OCI-LY7 (cell line): ENCODE results near the gene SND1. TPM values are rescaled to one million over a fixed set of nuclear protein-coding genes. Genes with fewer than 3 reads are reported as not detected.

Experiments used
- BruUV-seq: library from RNA; stranded (reverse); fragments of 400-500 nt; replicated peaks from 2 replicates; lab custom pipeline; 2021; lab: Mats Ljungman, UMichigan
- CTCF ChIA-PET: fragments of 300-600 bp; sonication (Branson Sonifier 250); formaldehyde crosslinking; loops from one replicate; lab custom pipeline; 2022; ENCODE audit warnings: antibody characterized with exemption; ENCODE audit not compliant: unreplicated experiment; lab: Charles Lee
- POLR2A ChIA-PET: fragments of 300-600 bp; sonication (Branson Sonifier 250); formaldehyde crosslinking; loops from one replicate; lab custom pipeline; 2022; ENCODE audit warnings: antibody characterized with exemption; lab: Charles Lee
- DNase-seq: peaks from one replicate; pipeline ENCODE4 v3.0.0-alpha.2; 2015; ENCODE audit warnings: low spot score
- H2AFZ ChIP-seq: fragments of 200-600 bp; sonication (generic), shearing (Covaris generic); 2 replicates; pipeline ENCODE4 v1.6.1; 2014; ENCODE audit warnings: mild to moderate bottlenecking, antibody characterized with exemption, low read length, moderate library complexity
- H3K27ac ChIP-seq: fragments of 200-600 bp; sonication (generic); 2 replicates; pipeline ENCODE4 v1.5.1; 2014; ENCODE audit warnings: mixed run types, low read depth, mild to moderate bottlenecking, moderate library complexity, low read length, inconsistent platforms; ENCODE audit not compliant: poor library complexity, severe bottlenecking
- H3K36me3 ChIP-seq: fragments of 200-600 bp; sonication (generic); 2 replicates; pipeline ENCODE4 v1.6.1; 2014; ENCODE audit warnings: mild to moderate bottlenecking, antibody characterized with exemption, low read length, moderate library complexity, mixed read lengths; ENCODE audit not compliant: insufficient read depth
- H3K4me1 ChIP-seq: fragments of 200-600 bp; sonication (generic); 2 replicates; pipeline ENCODE4 v1.5.1; 2014; ENCODE audit warnings: mild to moderate bottlenecking, low read length; ENCODE audit not compliant: insufficient read depth, poor library complexity, severe bottlenecking
- H3K4me2 ChIP-seq: fragments of 200-600 bp; sonication (generic); 2 replicates; pipeline ENCODE4 v1.6.1; 2014; ENCODE audit warnings: mild to moderate bottlenecking, low read length
- H3K4me3 ChIP-seq: fragments of 200-600 bp; sonication (generic); 2 replicates; pipeline ENCODE4 v1.5.1; 2014; ENCODE audit warnings: mild to moderate bottlenecking, low read depth, low read length; ENCODE audit not compliant: poor library complexity, severe bottlenecking
- H3K79me2 ChIP-seq: fragments of 200-600 bp; sonication (generic); 2 replicates; pipeline ENCODE4 v1.6.1; 2016; ENCODE audit warnings: low read depth, mild to moderate bottlenecking, low read length, moderate library complexity, mixed read lengths; ENCODE audit not compliant: insufficient read depth
- H3K9me2 ChIP-seq: fragments of 200-600 bp; sonication (generic); 2 replicates; pipeline ENCODE4 v1.6.1; 2016; ENCODE audit warnings: mild to moderate bottlenecking, low read length, mixed read lengths; ENCODE audit not compliant: insufficient read depth
- H3K9me3 ChIP-seq: fragments of 200-600 bp; sonication (generic); 2 replicates; pipeline ENCODE4 v1.6.1; 2014; ENCODE audit warnings: mild to moderate bottlenecking, mixed run types, low read length, mixed read lengths
- H4K20me1 ChIP-seq: fragments of 200-600 bp; sonication (generic); 2 replicates; pipeline ENCODE4 v1.6.1; 2014; ENCODE audit warnings: mild to moderate bottlenecking, antibody characterized with exemption, low read length, moderate library complexity, mixed read lengths; ENCODE audit not compliant: insufficient read depth
- EZH2phosphoT487 ChIP-seq: fragments of 200-600 bp; sonication (generic); IDR thresholded peaks from 2 replicates; pipeline ENCODE4 v1.6.1; 2018; ENCODE audit warnings: low read depth, borderline replicate concordance, mild to moderate bottlenecking, mixed run types, antibody characterized with exemption, low read length, moderate library complexity, mixed read lengths
- intact Hi-C: fragments of 100-400 bp; cut with micrococcal nuclease; formaldehyde crosslinking; loops from one replicate; pipeline ENCODE4 v1.10.0; 2022; ENCODE audit not compliant: unreplicated experiment
- total RNA-seq, 2 experiments: library from RNA; depleted of rRNA in 1 of 2; stranded (reverse); fragments of >200 nt in 1 of 2; shearing (Covaris generic) in 1 of 2; gene quantifications; 2 replicates each; pipeline ENCODE4 v1.2.3, GENCODE V29; 2014 to 2022
- TF ChIP-seq, protein P1 (sequence below): fragments of 200-600 bp; sonication (generic); conservative IDR thresholded peaks from 2 replicates; pipeline ENCODE4 v1.5.1; 2014; ENCODE audit warnings: mild to moderate bottlenecking, antibody characterized with exemption, low read length, moderate library complexity, mixed read lengths

Gene SND1
- total RNA-seq, 2 experiments from 2014 or later = 111 to 221 TPM

DNA sequence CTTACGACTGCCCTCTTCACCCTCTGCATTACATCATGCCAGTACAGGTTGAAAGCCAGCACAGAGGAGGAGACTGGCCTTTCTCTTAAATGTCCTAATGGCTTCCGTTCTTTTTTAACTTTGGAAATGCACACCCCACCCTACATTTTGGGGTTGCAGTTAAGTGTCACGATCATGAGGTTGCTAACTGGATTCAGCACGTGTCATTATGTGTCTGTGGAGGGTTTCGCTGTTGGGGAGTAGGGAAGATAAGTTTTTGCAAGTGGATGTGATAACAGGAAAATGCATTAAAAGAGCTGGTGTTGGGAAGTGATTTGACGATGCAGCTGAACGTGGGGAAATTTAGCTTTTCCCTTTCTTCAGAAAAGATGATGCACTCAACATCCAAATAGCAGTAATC, 243.4 kb downstream of the SND1 start:
- ChIA-PET CTCF (no interaction called here), POLR2A (interaction anchor here (1.4 kb wide), 1 partner anchor 10 kb away, joined by 3 read pairs; no protein-coding TSS in a partner anchor)
- H3K9me2 ChIP-seq = no peaks in the 10 kb centered on the region
- H4K20me1 ChIP-seq = no peaks in the 10 kb centered on the region; the same call in 1 of the 2 replicates
- H3K36me3 ChIP-seq = peaks cover 45% of the 10 kb centered on the region
- H3K27ac ChIP-seq = no peak overlapping the region
- BruUV-seq = no TSS peak
- intact Hi-C loops = no loop called here
- H2AFZ ChIP-seq = no peak overlapping the region
- H3K4me2 ChIP-seq = no peak overlapping the region
- no peak for TF ChIP-seq EZH2phosphoT487
- TF ChIP-seq, protein P1, sequence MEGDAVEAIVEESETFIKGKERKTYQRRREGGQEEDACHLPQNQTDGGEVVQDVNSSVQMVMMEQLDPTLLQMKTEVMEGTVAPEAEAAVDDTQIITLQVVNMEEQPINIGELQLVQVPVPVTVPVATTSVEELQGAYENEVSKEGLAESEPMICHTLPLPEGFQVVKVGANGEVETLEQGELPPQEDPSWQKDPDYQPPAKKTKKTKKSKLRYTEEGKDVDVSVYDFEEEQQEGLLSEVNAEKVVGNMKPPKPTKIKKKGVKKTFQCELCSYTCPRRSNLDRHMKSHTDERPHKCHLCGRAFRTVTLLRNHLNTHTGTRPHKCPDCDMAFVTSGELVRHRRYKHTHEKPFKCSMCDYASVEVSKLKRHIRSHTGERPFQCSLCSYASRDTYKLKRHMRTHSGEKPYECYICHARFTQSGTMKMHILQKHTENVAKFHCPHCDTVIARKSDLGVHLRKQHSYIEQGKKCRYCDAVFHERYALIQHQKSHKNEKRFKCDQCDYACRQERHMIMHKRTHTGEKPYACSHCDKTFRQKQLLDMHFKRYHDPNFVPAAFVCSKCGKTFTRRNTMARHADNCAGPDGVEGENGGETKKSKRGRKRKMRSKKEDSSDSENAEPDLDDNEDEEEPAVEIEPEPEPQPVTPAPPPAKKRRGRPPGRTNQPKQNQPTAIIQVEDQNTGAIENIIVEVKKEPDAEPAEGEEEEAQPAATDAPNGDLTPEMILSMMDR = no peak
- no peaks in the 10 kb centered on the region for H3K9me3 ChIP-seq
- no peak for DNase-seq
- H3K4me3 ChIP-seq = no peak overlapping the region
- H3K4me1 ChIP-seq = no peaks in the 10 kb centered on the region
- no peaks in the 10 kb centered on the region for H3K79me2 ChIP-seq

DNA sequence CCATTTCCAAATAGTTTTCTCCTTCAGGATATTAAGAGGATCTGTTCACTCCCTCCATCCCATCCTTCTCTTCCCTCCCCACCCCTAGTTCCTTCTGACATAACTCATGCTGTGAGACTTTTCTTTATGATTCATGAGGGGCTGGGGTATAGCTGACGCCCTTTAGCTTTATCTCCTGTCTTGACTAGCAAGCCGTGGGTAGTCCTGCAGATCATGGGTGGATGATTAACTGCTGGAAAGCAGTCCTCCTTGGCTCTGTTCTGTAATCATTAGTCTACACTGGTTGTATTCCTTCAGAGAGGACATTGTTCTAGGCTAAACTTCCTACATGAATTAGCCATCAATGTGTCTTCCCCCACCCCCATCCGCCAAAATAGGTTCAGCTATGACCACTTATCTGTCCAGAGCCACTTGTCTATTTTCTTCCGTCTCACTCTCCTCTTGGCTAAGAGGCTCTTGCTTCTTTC, 243.9 kb downstream of the SND1 start:
- H3K79me2 ChIP-seq = no peaks in the 10 kb centered on the region
- H3K27ac ChIP-seq = no peak overlapping the region
- no TSS peak for BruUV-seq
- no peak overlapping the region for H3K4me2 ChIP-seq
- no peaks in the 10 kb centered on the region for H3K9me2 ChIP-seq
- H2AFZ ChIP-seq = no peak overlapping the region
- DNase-seq = no peak
- ChIA-PET CTCF (no interaction called here), POLR2A (interaction anchor here (1.2 to 1.4 kb wide), 3 partner anchors 10 to 19 kb away, joined by 3 to 5 read pairs (median 3); no protein-coding TSS in a partner anchor)
- H3K4me3 ChIP-seq = no peak overlapping the region
- H3K4me1 ChIP-seq = peaks cover 3% of the 10 kb centered on the region
- H4K20me1 ChIP-seq = peaks cover 2% of the 10 kb centered on the region; the same call in 1 of the 2 replicates
- H3K36me3 ChIP-seq = peaks cover 44% of the 10 kb centered on the region
- TF ChIP-seq EZH2phosphoT487 = no peak
- TF ChIP-seq, protein P1 = no peak
- H3K9me3 ChIP-seq = no peaks in the 10 kb centered on the region
- intact Hi-C loops = no loop called here

GRCh38 chr7:127896659-127897058, 244.7 kb downstream of the SND1 start:
- no peak overlapping the region for H3K4me2 ChIP-seq
- H3K27ac ChIP-seq = no peak overlapping the region
- no TSS peak for BruUV-seq
- ChIA-PET POLR2A (interaction anchor here (1.0 to 1.6 kb wide), 4 partner anchors 9 to 19 kb away, joined by 3 to 11 read pairs (median 4); no protein-coding TSS in a partner anchor), CTCF (no interaction called here)
- H3K4me3 ChIP-seq = no peak overlapping the region
- peaks cover 10% of the 10 kb centered on the region; the same call in 1 of the 2 replicates for H4K20me1 ChIP-seq
- no peaks in the 10 kb centered on the region for H3K79me2 ChIP-seq
- peaks cover 12% of the 10 kb centered on the region for H3K4me1 ChIP-seq
- H3K36me3 ChIP-seq = peaks cover 38% of the 10 kb centered on the region
- TF ChIP-seq, protein P1 = no peak
- no peak for TF ChIP-seq EZH2phosphoT487
- no peak for DNase-seq
- no peak overlapping the region for H2AFZ ChIP-seq
- intact Hi-C loops = no loop called here
- H3K9me3 ChIP-seq = no peaks in the 10 kb centered on the region
- H3K9me2 ChIP-seq = no peaks in the 10 kb centered on the region
